Mesenchymal stem cell (in vitro differentiated cells and primary cell): ENCODE data around the gene ZNF19.

Experiments used
- DNase-seq: peaks from one replicate; pipeline ENCODE4 v3.0.0-alpha.2; 2013
- H2AFZ ChIP-seq: one replicate; pipeline ENCODE4 v1.6.1; 2013; ENCODE audit warnings: low read depth, mild to moderate bottlenecking, control low read depth, inconsistent platforms, low read length, moderate library complexity
- H2AK5ac ChIP-seq: 2 replicates; pipeline ENCODE4 v1.6.1; 2013; ENCODE audit warnings: low read length, moderate library complexity, mild to moderate bottlenecking, inconsistent platforms; ENCODE audit not compliant: severe bottlenecking
- H2BK120ac ChIP-seq: one replicate; pipeline ENCODE4 v1.6.1; 2013; ENCODE audit warnings: low read depth, mild to moderate bottlenecking, inconsistent platforms, low read length, moderate library complexity
- H2BK12ac ChIP-seq, 2 experiments: one replicate each; pipeline ENCODE4 v1.6.1; 2013; ENCODE audit warnings: inconsistent platforms in 2 of 2, low read length in 2 of 2, mild to moderate bottlenecking in 2 of 2, moderate library complexity in 2 of 2, control low read depth in 1 of 2
- H2BK15ac ChIP-seq: one replicate; pipeline ENCODE4 v1.6.1; 2013; ENCODE audit warnings: mild to moderate bottlenecking, low read depth, inconsistent platforms; ENCODE audit not compliant: poor library complexity, severe bottlenecking
- H2BK5ac ChIP-seq: 2 replicates; pipeline ENCODE4 v1.6.1; 2013; ENCODE audit warnings: low read depth, mild to moderate bottlenecking, low read length, control low read depth, inconsistent platforms; ENCODE audit not compliant: poor library complexity, severe bottlenecking
- H3K14ac ChIP-seq, 2 experiments: one replicate each; pipeline ENCODE4 v1.6.1; 2013; ENCODE audit warnings: inconsistent platforms in 2 of 2, low read length in 2 of 2, control low read depth in 1 of 2, mild to moderate bottlenecking in 1 of 2, moderate library complexity in 1 of 2
- H3K18ac ChIP-seq, 2 experiments: one replicate each; pipeline ENCODE4 v1.6.1; 2013; ENCODE audit warnings: inconsistent platforms in 2 of 2, low read length in 2 of 2, control low read depth in 1 of 2, low read depth in 1 of 2, mild to moderate bottlenecking in 1 of 2
- H3K23ac ChIP-seq, 2 experiments: one replicate each; pipeline ENCODE4 v1.6.1; 2013; ENCODE audit warnings: inconsistent platforms in 2 of 2, low read length in 2 of 2, mild to moderate bottlenecking in 2 of 2, moderate library complexity in 2 of 2, control low read depth in 1 of 2
- H3K27ac ChIP-seq: 2 replicates; pipeline ENCODE4 v1.5.1; 2013; ENCODE audit warnings: mild to moderate bottlenecking, moderate library complexity, low read length, control low read depth, inconsistent platforms; ENCODE audit not compliant: poor library complexity, severe bottlenecking
- H3K27me3 ChIP-seq, 2 experiments: 2 replicates each; pipeline versions ENCODE4 v1.6.1 to v1.7.0; 2013; ENCODE audit warnings: low read length in 2 of 2, mild to moderate bottlenecking in 2 of 2, moderate library complexity in 2 of 2, control low read depth in 1 of 2, inconsistent platforms in 1 of 2; ENCODE audit not compliant: control insufficient read depth in 1 of 2, insufficient read depth in 1 of 2
- H3K36me3 ChIP-seq, 2 experiments: 2 replicates each; pipeline versions ENCODE4 v1.6.1 to v1.7.0; 2013; ENCODE audit warnings: low read length in 2 of 2, control low read depth in 1 of 2, inconsistent platforms in 1 of 2, low read depth in 1 of 2, mild to moderate bottlenecking in 1 of 2; ENCODE audit not compliant: insufficient read depth in 2 of 2, control insufficient read depth in 1 of 2
- H3K4ac ChIP-seq, 2 experiments: one replicate each; pipeline ENCODE4 v1.6.1; 2013; ENCODE audit warnings: inconsistent platforms in 2 of 2, low read length in 2 of 2, mild to moderate bottlenecking in 2 of 2, moderate library complexity in 2 of 2, control low read depth in 1 of 2, low read depth in 1 of 2
- H3K4me1 ChIP-seq: 2 replicates; pipeline ENCODE4 v1.6.1; 2013; ENCODE audit warnings: low read depth, low read length, control low read depth; ENCODE audit not compliant: control insufficient read depth, insufficient read depth
- H3K4me2 ChIP-seq: 2 replicates; pipeline ENCODE4 v1.6.1; 2013; ENCODE audit warnings: low read length, mild to moderate bottlenecking, inconsistent platforms; ENCODE audit not compliant: poor library complexity, severe bottlenecking
- H3K4me3 ChIP-seq, 2 experiments: 2 replicates each; pipeline versions ENCODE4 v1.5.1 to v1.7.0; 2013; ENCODE audit warnings: low read length in 2 of 2, mild to moderate bottlenecking in 2 of 2, control low read depth in 1 of 2, low read depth in 1 of 2; ENCODE audit not compliant: insufficient read depth in 1 of 2
- H3K79me1 ChIP-seq: replicated peaks from 2 replicates; pipeline ENCODE4 v1.6.1; 2013; ENCODE audit warnings: mild to moderate bottlenecking, control low read depth, low read length, inconsistent platforms; ENCODE audit not compliant: poor library complexity, severe bottlenecking
- H3K9ac ChIP-seq: 2 replicates; pipeline ENCODE4 v1.7.0; 2013; ENCODE audit warnings: mild to moderate bottlenecking, low read length, moderate library complexity
- H3K9me3 ChIP-seq: 2 replicates; pipeline ENCODE4 v1.7.0; 2013; ENCODE audit warnings: mild to moderate bottlenecking, low read length; ENCODE audit not compliant: control insufficient read depth
- H4K8ac ChIP-seq: one replicate; pipeline ENCODE4 v1.6.1; 2013; ENCODE audit warnings: inconsistent platforms, mild to moderate bottlenecking, low read length, moderate library complexity
- H4K91ac ChIP-seq: one replicate; pipeline ENCODE4 v1.6.1; 2013; ENCODE audit warnings: mild to moderate bottlenecking, low read length, inconsistent platforms
- WGBS: methylation state at CpG from one replicate; pipeline ENCODE4 v1.1.7; 2013; ENCODE audit warnings: mixed read lengths; 5-methylcytosine and 5-hydroxymethylcytosine counted together

The ZNF19 gene

DNA sequence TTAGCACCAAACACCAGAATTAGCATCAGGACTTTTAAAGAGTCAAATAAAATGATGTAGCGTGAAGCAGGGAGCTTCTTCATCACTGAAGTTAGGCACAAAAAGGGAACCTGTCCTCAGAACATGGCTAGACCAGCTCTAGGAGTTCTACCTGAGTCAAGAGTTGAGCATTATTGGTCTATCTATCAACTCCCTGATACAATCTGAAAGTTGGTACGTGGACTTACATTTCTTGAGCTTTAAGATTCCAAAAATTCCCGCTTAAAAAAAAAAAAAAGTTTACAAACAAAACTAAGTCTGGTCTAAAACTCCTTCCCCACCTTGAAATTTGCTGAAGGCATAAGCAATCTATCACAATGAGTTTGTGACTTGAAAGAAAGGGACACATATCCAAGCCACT lies 59.5 kb downstream of the ZNF19 start:
- no peaks in the 10 kb centered on the region for H3K9me3 ChIP-seq
- peaks cover 23 to 28% of the 10 kb centered on the region in 2 experiments for H3K27me3 ChIP-seq
- no peak overlapping the region for H3K4me3 ChIP-seq
- H2BK120ac ChIP-seq = no peak overlapping the region
- no peak overlapping the region for H4K91ac ChIP-seq
- no peak overlapping the region for H3K23ac ChIP-seq
- no peak overlapping the region for H3K9ac ChIP-seq
- no peak overlapping the region for H3K4ac ChIP-seq
- H4K8ac ChIP-seq = no peak overlapping the region
- H3K36me3 ChIP-seq = no peaks in the 10 kb centered on the region
- H2BK5ac ChIP-seq = no peak overlapping the region
- no peak overlapping the region for H3K14ac ChIP-seq
- no peak overlapping the region for H2BK12ac ChIP-seq
- 74% methylated on average over 3 of the region's 3 CpGs for WGBS
- no peak overlapping the region for H3K27ac ChIP-seq
- H3K79me1 ChIP-seq = no peaks in the 10 kb centered on the region
- H3K18ac ChIP-seq = no peak overlapping the region
- H2AK5ac ChIP-seq = no peak overlapping the region
- no peak overlapping the region for H3K4me2 ChIP-seq
- H3K4me1 ChIP-seq = peaks cover 7% of the 10 kb centered on the region
- DNase-seq = no peak
- no peak overlapping the region for H2AFZ ChIP-seq
- H2BK15ac ChIP-seq = no peak overlapping the region

DNA sequence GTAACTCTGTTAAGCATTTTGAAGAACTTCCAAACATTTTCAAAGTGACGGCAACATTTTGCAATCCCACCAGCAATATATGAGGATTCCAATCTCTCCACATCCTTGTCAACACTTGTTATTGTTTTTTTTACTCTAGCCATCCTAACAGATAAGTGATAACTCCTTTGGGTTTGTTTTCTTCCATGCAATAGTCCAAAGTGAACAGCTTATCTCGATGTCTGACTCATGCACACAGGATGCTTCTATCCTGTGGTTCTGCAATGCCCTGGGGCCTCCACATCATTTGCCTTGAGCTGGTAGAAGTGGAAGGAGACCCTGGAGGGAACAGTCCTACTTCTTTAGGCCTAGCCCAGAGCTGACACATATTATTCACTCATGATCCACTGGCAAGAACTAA lies 60.2 kb downstream of the ZNF19 start:
- 85% methylated on average over 2 of the region's 2 CpGs for WGBS
- H4K8ac ChIP-seq = no peak overlapping the region
- H3K14ac ChIP-seq = no peak overlapping the region

DNA sequence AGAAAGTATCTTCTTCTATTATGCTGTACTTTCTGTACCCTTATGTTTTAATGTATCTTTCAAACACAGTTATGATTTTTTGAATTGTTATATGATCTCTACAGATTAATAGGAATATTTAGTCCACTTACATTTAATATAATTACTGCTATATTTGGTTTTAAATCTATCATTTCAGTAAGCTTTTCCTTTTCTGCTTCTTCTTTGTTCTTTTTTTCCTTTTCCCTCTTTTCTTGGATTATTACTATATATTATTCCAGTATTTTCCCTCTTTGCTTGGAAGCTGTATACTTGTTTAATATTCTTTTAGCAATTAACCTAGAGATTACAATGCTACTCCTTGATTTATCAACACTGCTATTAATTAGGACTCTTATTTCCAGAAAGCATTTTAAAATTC lies 60.7 kb downstream of the ZNF19 start:
- Histone ChIP-seq H3K27ac (no peak overlapping the region), H2BK5ac (no peak overlapping the region), H3K18ac (no peak overlapping the region), H4K91ac (no peak overlapping the region), H3K9me3 (no peaks in the 10 kb centered on the region), H3K27me3 (peaks cover 33 to 34% of the 10 kb centered on the region in 2 experiments), H4K8ac (no peak overlapping the region), H2AFZ (no peak overlapping the region), H3K23ac (no peak overlapping the region), H3K14ac (no peak overlapping the region), H3K4ac (no peak overlapping the region), H3K4me2 (no peak overlapping the region), H3K9ac (no peak overlapping the region), H3K4me3 (no peak overlapping the region), H3K36me3 (no peaks in the 10 kb centered on the region), H2BK15ac (no peak overlapping the region), H2AK5ac (no peak overlapping the region), H2BK12ac (no peak overlapping the region), H3K79me1 (no peaks in the 10 kb centered on the region), H3K4me1 (peaks cover 7% of the 10 kb centered on the region), H2BK120ac (no peak overlapping the region)
- DNase-seq = no peak

More for the DNA sequence above, 60.2 kb downstream of the ZNF19 start:
- H3K79me1 ChIP-seq = no peaks in the 10 kb centered on the region
- no peak overlapping the region for H3K18ac ChIP-seq
- DNase-seq = no peak
- H2BK12ac ChIP-seq = no peak overlapping the region
- no peak overlapping the region for H2BK120ac ChIP-seq
- H3K4me3 ChIP-seq = no peak overlapping the region
- H3K4me2 ChIP-seq = no peak overlapping the region
- H3K23ac ChIP-seq = no peak overlapping the region
- peaks cover 7% of the 10 kb centered on the region for H3K4me1 ChIP-seq
- H3K9me3 ChIP-seq = no peaks in the 10 kb centered on the region
- no peak overlapping the region for H3K27ac ChIP-seq
- H3K36me3 ChIP-seq = no peaks in the 10 kb centered on the region
- H2BK15ac ChIP-seq = no peak overlapping the region
- H2AFZ ChIP-seq = no peak overlapping the region
- no peak overlapping the region for H2AK5ac ChIP-seq
- H2BK5ac ChIP-seq = no peak overlapping the region
- H3K4ac ChIP-seq = no peak overlapping the region
- no peak overlapping the region for H4K91ac ChIP-seq
- H3K27me3 ChIP-seq = peaks cover 30 to 34% of the 10 kb centered on the region in 2 experiments
- no peak overlapping the region for H3K9ac ChIP-seq

DNA sequence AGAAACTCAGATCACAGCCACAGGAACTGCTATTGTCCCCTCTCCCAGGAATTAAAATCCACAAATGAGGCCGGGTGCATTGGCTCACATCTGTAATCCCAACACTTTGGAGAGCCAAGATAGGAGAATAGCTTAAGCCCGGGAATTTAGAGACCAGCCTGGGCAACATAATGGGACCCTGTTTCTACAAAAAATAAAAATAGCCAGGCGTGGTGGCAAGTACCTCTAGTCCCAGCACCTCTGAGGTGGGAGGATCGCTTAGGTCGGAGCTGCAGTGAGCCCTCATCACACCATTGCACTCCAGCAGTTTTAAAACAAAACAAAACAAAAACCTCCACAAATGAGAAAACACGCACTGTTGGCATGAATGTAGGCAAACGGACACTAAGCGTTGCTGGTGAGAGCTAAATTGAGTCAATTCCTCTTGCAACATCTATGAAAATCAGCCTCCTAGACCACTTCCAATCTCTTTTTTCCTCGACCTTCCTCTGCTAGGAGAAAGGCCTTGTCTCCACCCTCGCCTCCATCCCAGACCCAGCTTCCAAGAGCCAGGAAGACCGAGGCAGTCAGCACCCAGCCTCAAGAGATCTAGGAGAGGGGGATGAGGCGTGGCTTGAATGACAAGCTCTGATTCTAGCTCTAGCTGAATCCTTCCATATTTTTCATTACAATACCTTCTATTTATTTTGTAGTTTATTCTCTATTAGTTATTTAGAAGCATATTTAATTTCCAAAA lies 62.1 kb downstream of the ZNF19 start:
- Histone ChIP-seq H4K8ac (no peak overlapping the region), H3K14ac (no peak overlapping the region), H3K4ac (no peak overlapping the region), H2BK15ac (no peak overlapping the region), H3K27ac (no peak overlapping the region), H2BK5ac (no peak overlapping the region), H3K9me3 (no peaks in the 10 kb centered on the region), H2BK12ac (no peak overlapping the region), H3K27me3 (peaks cover 33 to 34% of the 10 kb centered on the region in 2 experiments), H4K91ac (no peak overlapping the region), H2BK120ac (no peak overlapping the region), H3K4me2 (no peak overlapping the region), H3K18ac (no peak overlapping the region), H2AFZ (no peak overlapping the region), H3K4me3 (peak overlapping the region in 1 of 2 experiments; percentile 66), H3K9ac (no peak overlapping the region), H3K79me1 (no peaks in the 10 kb centered on the region), H3K23ac (no peak overlapping the region), H3K36me3 (no peaks in the 10 kb centered on the region), H2AK5ac (no peak overlapping the region), H3K4me1 (peaks cover 7% of the 10 kb centered on the region)
- 56% methylated on average over 9 of the region's 12 CpGs for WGBS
- no peak for DNase-seq
